ENCODE data around the gene CYP2C9. TPM values are rescaled to one million over a fixed set of nuclear protein-coding genes. Genes with fewer than 3 reads are reported as not detected.
A peak's percentile ranks its signal among the peaks of the same experiment; 100 is the strongest.

Gene CYP2C9
- total RNA-seq, 6 experiments from 2014 or later, result 231 to 3,951 (median 1,253) TPM

- TF ChIP-seq POLR2A (IDR thresholded peaks at IDR 0.05) (no peak), CTCF (IDR thresholded peaks at IDR 0.05) (peak; percentile 50 to 68 (median 64))
- Histone ChIP-seq H3K27me3 (no peaks in the 10 kb centered on the region), H3K9me3 (no peaks in the 10 kb centered on the region), H3K4me1 (peaks cover 0 to 29% (median 0%) of the 10 kb centered on the region in 4 donors), H3K36me3 (peaks cover 0 to 23% (median 0%) of the 10 kb centered on the region in 4 donors), H3K4me3 (no peak overlapping the region), H3K27ac (no peak overlapping the region)
- 33% methylated on average over 1 of the region's 1 CpG for WGBS (ENCODE audit: insufficient coverage, low coverage, low lambda C conversion rate, missing lambda C conversion rate)
- intact Hi-C loops (cut with DNase I), result no loop called here
- DNase-seq (no peak), ATAC-seq (peak; percentile 78 to 94 (median 84))
Measured at GRCh38 chr10:94963901-94964300, 25.4 kb downstream of the CYP2C9 start.

GRCh38 chr10:94983555-94983954, 45.1 kb downstream of the CYP2C9 start:
- intact Hi-C loops (cut with DNase I), result no loop called here
- Histone ChIP-seq H3K4me1 (peaks cover 0 to 52% (median 0%) of the 10 kb centered on the region in 4 donors), H3K36me3 (peaks cover 0 to 89% (median 35%) of the 10 kb centered on the region in 4 donors), H3K4me3 (no peak overlapping the region), H3K9me3 (no peaks in the 10 kb centered on the region), H3K27me3 (no peaks in the 10 kb centered on the region), H3K27ac (no peak overlapping the region)
- DNase-seq (no peak), ATAC-seq (peak in 3 of 4 donors; percentile 15 to 26 (median 23))
- WGBS (ENCODE audit: insufficient coverage, low coverage, low lambda C conversion rate, missing lambda C conversion rate), result 75% methylated on average over 3 of the region's 4 CpGs
- TF ChIP-seq CTCF (IDR thresholded peaks at IDR 0.05) (no peak), POLR2A (IDR thresholded peaks at IDR 0.05) (no peak)

GRCh38 chr10:94989192-94989591, 50.7 kb downstream of the CYP2C9 start:
- intact Hi-C loops (cut with DNase I), result no loop called here
- TF ChIP-seq CTCF (IDR thresholded peaks at IDR 0.05) (no peak), POLR2A (IDR thresholded peaks at IDR 0.05) (no peak)
- peaks cover 0 to 48% (median 0%) of the 10 kb centered on the region in 4 donors for H3K4me1 ChIP-seq
- ATAC-seq (no peak), DNase-seq (no peak)
- no peaks in the 10 kb centered on the region for H3K9me3 ChIP-seq
- no peak overlapping the region for H3K27ac ChIP-seq
- H3K4me3 ChIP-seq, result no peak overlapping the region
- peaks cover 0 to 50% (median 26%) of the 10 kb centered on the region in 4 donors for H3K36me3 ChIP-seq
- H3K27me3 ChIP-seq, result no peaks in the 10 kb centered on the region

- peak in 1 of 4 donors; percentile 5 for TF ChIP-seq CTCF (IDR thresholded peaks at IDR 0.05)
- no peak for TF ChIP-seq POLR2A (IDR thresholded peaks at IDR 0.05)
- ATAC-seq (peak; percentile 79 to 88 (median 87)), DNase-seq (peak; percentile 62 to 74 (median 72))
- Histone ChIP-seq H3K36me3 (peaks cover 0 to 29% (median 16%) of the 10 kb centered on the region in 4 donors), H3K4me1 (peaks cover 0 to 32% (median 0%) of the 10 kb centered on the region in 4 donors), H3K4me3 (no peak overlapping the region), H3K27ac (peak overlapping the region; percentile 27 to 62 (median 56)), H3K27me3 (no peaks in the 10 kb centered on the region), H3K9me3 (no peaks in the 10 kb centered on the region)
- 78% methylated on average over 1 of the region's 1 CpG for WGBS (ENCODE audit: insufficient coverage, low coverage, low lambda C conversion rate, missing lambda C conversion rate)
- intact Hi-C loops (cut with DNase I), result no loop called here
Measured at GRCh38 chr10:94991243-94991888, 52.9 kb downstream of the CYP2C9 start.
